HG03060 (cell line): ENCODE measurements around the gene MLST8.
"Not testable (repeated sequence)": the region's sequence is repeated elsewhere in the genome, so short reads cannot be mapped to it uniquely, and the experiment has no call there.

Experiments used
- ATAC-seq: cut with Tn5 transposase; IDR thresholded peaks from one replicate; pipeline ENCODE4 v1.9.1; 2021; ENCODE audit warnings: low read depth, moderate number of reproducible peaks; ENCODE audit not compliant: unreplicated experiment

Gene MLST8

GRCh38 chr16:2229091-2229490 lies 23.8 kb downstream of the MLST8 start:
- ATAC-seq: no peak

GRCh38 chr16:2229632-2230250 lies 24.5 kb downstream of the MLST8 start:
- ATAC-seq: no peak

- no peak for ATAC-seq
Observed at GRCh38 chr16:2230376-2230775, 25.1 kb downstream of the MLST8 start.

GRCh38 chr16:2231016-2231931 lies 26.0 kb downstream of the MLST8 start:
- no peak for ATAC-seq

- ATAC-seq: no peak
Observed at GRCh38 chr16:2232094-2232990, 27.1 kb downstream of the MLST8 start.

GRCh38 chr16:2233046-2233775 lies 28.0 kb downstream of the MLST8 start:
- ATAC-seq: no peak

- no peak for ATAC-seq
Observed at GRCh38 chr16:2233872-2234812, 28.9 kb downstream of the MLST8 start.

- no peak for ATAC-seq
Observed at GRCh38 chr16:2234813-2235170, 29.5 kb downstream of the MLST8 start.

- no peak for ATAC-seq
Observed at GRCh38 chr16:2235234-2235651, 30.0 kb downstream of the MLST8 start.

GRCh38 chr16:2235695-2236336 lies 30.6 kb downstream of the MLST8 start:
- ATAC-seq: no peak

- no peak for ATAC-seq
Observed at GRCh38 chr16:2236337-2237101, 31.3 kb downstream of the MLST8 start, which contains the start of gene DNASE1L2. TSS of gene DNASE1L2 (plus strand) at chr16:2236444. CDS start at chr16:2236817, 373 bp downstream.

- no peak for ATAC-seq
Observed at GRCh38 chr16:2237102-2237482, 31.8 kb downstream of the MLST8 start.

- ATAC-seq: no peak
Observed at GRCh38 chr16:2237493-2238149, 32.4 kb downstream of the MLST8 start.

- no peak for ATAC-seq
Observed at GRCh38 chr16:2238150-2238837, 33.0 kb downstream of the MLST8 start.

- ATAC-seq: no peak
Observed at GRCh38 chr16:2238838-2239675, 33.8 kb downstream of the MLST8 start.

- ATAC-seq: not testable (repeated sequence)
Observed at GRCh38 chr16:2240331-2240730, 35.1 kb downstream of the MLST8 start.
